GM21529 (cell line): Measurements from ENCODE around the gene GJB5.

Experiments used
- ATAC-seq: cut with Tn5 transposase; IDR thresholded peaks from one replicate; pipeline ENCODE4 v1.9.1; 2021; ENCODE audit not compliant: unreplicated experiment

The GJB5 gene

GRCh38 chr1:34744851-34745250 lies 10.0 kb upstream of the GJB5 start:
- no peak for ATAC-seq

- ATAC-seq: no peak
Observed at GRCh38 chr1:34745666-34746065, 9.2 kb upstream of the GJB5 start.

GRCh38 chr1:34746101-34746500 lies 8.7 kb upstream of the GJB5 start:
- no peak for ATAC-seq

- ATAC-seq: no peak
Observed at GRCh38 chr1:34746785-34747637, 7.8 kb upstream of the GJB5 start.

GRCh38 chr1:34747638-34747941 lies 7.3 kb upstream of the GJB5 start:
- no peak for ATAC-seq

DNA sequence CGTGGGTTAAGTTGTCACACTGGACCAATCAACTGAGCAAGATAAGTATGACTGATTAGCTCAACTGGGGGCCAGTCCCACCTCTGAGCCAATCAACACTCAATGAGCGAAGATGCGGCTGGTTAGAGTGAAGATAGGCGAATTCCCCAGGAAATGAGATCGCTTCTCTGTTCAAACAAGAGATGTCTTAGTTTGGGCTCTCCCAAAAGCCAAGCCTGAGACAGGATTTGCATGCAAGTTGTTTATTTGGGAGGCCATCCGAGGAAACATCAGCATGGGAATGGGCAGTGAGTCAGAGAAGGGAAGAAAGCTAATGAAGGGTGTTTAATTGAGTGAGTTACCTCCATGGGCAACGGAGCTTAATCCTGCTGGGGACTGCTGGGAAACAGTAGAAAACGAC lies 4.9 kb upstream of the GJB5 start:
- ATAC-seq: no peak

DNA sequence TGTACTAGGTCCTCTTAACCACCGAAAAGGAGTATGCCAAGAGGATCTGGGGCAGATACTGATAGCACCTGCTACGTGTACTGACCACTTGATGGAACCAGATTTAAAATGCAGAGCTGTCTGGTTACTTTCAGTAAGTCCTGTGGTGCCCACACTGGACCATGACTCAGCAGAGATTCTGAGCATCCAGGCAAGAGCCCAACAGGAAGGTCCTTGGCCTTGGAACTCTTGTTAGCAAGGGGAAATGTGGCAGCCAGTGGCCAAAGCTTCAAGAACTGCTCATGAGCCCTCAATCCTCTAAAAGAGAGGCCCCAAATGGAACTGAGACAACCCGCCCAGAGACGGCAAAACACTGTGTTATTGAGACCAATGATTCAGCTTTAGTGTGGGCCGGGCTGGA lies 4.2 kb upstream of the GJB5 start:
- ATAC-seq: no peak

GRCh38 chr1:34753163-34753562 lies 1.7 kb upstream of the GJB5 start:
- no peak for ATAC-seq

- no peak for ATAC-seq
Observed at GRCh38 chr1:34755961-34756360, 1.1 kb downstream of the GJB5 start.

GRCh38 chr1:34757386-34757785 lies 2.5 kb downstream of the GJB5 start:
- no peak for ATAC-seq

DNA sequence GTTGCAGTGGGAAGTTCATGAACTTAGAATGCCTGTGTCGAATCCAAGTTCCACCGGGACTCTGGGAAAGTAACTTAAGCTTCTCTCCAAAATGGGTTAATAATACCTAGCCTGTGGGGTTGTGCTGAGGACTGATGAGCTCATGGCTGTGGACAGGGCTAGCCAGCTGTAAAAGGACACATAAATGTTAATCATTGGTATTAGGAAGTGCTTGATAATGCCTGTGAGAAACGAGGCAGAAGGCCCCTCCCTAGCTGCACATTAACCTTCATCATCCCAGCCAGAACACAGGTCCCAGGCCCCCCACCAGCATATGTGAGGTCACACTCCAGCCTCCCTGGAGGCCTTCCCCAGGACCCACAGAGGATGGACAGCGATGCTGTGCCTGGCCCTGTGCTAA lies 3.9 kb downstream of the GJB5 start:
- no peak for ATAC-seq

- ATAC-seq: no peak
Observed at GRCh38 chr1:34759503-34760357, 4.9 kb downstream of the GJB5 start, which contains the start of gene GJB4. Gene GJB4, plus strand, starts transcription at chr1:34759740. Its CDS starts 1,515 bp downstream, at chr1:34761255.

DNA sequence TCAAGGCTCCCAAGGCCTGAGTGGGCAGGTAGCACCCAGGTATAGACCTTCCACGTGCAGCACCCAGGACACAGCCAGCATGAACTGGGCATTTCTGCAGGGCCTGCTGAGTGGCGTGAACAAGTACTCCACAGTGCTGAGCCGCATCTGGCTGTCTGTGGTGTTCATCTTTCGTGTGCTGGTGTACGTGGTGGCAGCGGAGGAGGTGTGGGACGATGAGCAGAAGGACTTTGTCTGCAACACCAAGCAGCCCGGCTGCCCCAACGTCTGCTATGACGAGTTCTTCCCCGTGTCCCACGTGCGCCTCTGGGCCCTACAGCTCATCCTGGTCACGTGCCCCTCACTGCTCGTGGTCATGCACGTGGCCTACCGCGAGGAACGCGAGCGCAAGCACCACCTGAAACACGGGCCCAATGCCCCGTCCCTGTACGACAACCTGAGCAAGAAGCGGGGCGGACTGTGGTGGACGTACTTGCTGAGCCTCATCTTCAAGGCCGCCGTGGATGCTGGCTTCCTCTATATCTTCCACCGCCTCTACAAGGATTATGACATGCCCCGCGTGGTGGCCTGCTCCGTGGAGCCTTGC lies 6.4 kb downstream of the GJB5 start:
- ATAC-seq: no peak

GRCh38 chr1:34761776-34762307 lies 7.0 kb downstream of the GJB5 start:
- no peak for ATAC-seq

DNA sequence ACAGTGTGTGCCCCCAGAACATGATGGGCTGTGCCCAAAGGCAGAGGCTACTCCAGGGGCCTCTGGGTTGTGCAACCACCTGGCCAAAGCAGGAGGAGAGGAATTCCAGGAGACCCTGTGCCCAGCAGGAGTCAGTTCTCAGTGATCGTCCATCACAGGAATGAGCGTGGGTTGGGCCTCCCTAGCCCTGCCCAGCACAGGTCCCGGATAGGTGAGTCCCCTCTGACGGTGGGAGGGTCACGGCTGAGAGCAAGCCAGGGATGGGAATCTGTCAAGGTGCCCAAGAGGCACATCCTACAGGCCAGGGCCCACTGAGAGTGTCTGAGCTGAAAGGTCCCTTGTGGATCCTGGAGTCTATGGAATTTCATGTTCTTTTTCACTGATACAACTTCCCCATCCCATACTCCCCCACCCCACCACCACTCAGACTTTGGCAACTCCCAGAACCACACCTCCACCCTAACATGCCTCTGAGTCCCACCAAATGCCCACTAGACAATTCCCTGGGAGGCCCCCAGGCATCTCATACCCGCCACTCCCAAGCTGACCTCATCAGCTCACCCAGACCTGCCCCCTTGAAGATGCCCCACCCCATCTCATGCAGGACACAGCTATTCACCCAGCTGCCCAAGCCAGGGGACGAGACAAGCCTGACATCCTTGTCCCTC lies 7.8 kb downstream of the GJB5 start:
- ATAC-seq: no peak

DNA sequence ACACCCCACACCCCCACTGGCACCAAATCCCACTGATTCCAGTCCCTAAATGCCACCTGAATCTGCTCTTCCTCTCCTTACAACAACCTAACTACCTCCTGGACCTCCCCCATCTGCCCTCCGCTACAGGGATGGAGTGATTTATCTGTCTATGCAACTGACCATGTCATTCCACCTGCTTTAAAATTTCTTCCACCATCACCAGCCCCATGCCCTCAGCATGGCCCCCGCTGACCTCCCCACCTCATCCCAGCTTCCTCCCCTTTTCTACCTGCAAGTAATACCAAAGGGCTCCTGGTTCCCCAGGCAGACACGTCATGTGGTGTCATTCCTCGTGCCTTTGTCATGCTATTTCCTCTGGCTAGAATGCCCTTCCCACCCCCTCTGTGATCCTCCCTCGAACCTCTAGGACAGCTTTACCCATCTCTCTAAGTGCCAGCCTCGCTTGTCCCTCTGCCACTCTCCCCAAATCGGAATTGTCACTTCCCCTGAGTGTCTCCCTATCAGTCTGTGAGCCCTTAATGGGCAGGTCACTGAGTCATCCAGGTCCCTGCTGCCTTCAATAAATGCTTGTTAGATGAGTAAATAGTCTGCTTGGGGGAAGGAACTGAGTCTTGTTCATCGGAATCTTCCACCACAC lies 8.4 kb downstream of the GJB5 start:
- ATAC-seq: no peak

DNA sequence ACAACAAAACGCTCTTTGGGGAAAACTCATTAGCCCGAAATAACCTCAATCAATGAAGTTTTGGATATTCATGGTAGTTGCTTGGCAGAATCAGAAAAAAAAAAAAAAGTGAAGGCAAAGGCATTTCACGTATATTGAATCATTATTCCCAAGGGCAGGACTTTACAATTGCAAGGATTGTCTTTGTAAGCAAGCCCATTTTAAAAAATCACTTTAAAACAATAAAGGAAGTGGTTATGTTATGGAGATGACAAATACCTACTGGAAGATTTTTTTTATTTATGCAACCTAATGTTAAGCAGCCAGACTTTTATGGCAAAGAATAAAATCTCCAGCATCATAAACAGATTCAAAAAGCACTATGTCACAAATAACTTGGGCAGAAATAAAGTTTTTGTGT lies 14.0 kb downstream of the GJB5 start:
- ATAC-seq: no peak

DNA sequence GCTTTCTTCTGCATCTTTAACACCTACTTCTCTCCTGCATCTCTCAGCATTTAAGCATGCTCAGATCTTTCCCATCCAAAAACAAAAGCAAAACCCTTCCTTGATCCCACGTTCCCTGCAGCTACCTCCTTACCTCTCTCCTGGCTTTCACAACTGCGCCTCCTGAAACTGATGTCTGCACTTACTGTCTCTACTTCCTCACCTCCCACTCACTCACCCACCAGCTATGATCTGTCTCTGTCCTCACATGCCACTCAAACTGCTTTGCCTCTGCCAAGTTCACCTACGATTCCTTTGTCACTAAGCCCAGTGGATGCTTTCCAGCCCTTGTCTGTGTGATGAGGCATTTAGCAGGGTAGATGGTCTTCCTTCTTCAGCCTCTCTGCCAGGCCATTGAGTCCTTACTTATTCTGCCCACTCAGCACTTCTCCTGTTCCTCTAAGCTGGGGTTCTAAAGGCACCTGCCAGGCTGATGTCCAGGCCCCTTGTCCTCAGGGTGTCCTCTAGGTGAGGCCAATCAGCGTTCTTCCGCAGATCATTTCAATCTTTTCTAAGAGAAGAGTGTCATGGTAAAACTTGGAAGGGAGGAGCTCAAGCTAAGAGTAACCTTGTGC lies 16.2 kb downstream of the GJB5 start:
- no peak for ATAC-seq

GRCh38 chr1:34771573-34772371 lies 16.9 kb downstream of the GJB5 start:
- no peak for ATAC-seq
